ENCODE results near the gene SDR39U1.
A peak's percentile ranks its signal among the peaks of the same experiment; 100 is the strongest.

The SDR39U1 gene

GRCh38 chr14:24408764-24409163 is 33.8 kb downstream of the SDR39U1 start:
- DNase-seq: no peak

- no peak for DNase-seq
Measured at GRCh38 chr14:24407608-24408325, 34.8 kb downstream of the SDR39U1 start.

GRCh38 chr14:24406416-24406815 is 36.2 kb downstream of the SDR39U1 start:
- DNase-seq: no peak

- no peak for DNase-seq
Measured at GRCh38 chr14:24404814-24405213, 37.8 kb downstream of the SDR39U1 start.

GRCh38 chr14:24403294-24403998 is 39.1 kb downstream of the SDR39U1 start:
- no peak for DNase-seq

- no peak for DNase-seq
Measured at GRCh38 chr14:24401810-24402702, 40.5 kb downstream of the SDR39U1 start.

GRCh38 chr14:24399999-24400718 is 42.4 kb downstream of the SDR39U1 start:
- no peak for DNase-seq

GRCh38 chr14:24399447-24399822 is 43.1 kb downstream of the SDR39U1 start:
- no peak for DNase-seq

- peak; percentile 71 for DNase-seq
Measured at GRCh38 chr14:24398653-24399446, 43.7 kb downstream of the SDR39U1 start, which contains the start of gene NYNRIN. TSS of gene NYNRIN (plus strand) at chr14:24399003. CDS start at chr14:24399247, 244 bp downstream.

GRCh38 chr14:24398293-24398652 is 44.3 kb downstream of the SDR39U1 start:
- no peak for DNase-seq

- no peak for DNase-seq
Measured at GRCh38 chr14:24397639-24398292, 44.8 kb downstream of the SDR39U1 start.

- no peak for DNase-seq
Measured at GRCh38 chr14:24395609-24396582, 46.7 kb downstream of the SDR39U1 start.

GRCh38 chr14:24394275-24394674 is 48.3 kb downstream of the SDR39U1 start:
- no peak for DNase-seq

GRCh38 chr14:24392325-24393091 is 50.1 kb downstream of the SDR39U1 start:
- no peak for DNase-seq

GRCh38 chr14:24390701-24391468 is 51.7 kb downstream of the SDR39U1 start:
- no peak for DNase-seq
